Endodermal cell (in vitro differentiated cells): ENCODE results near the gene GALNT6. TPM values are rescaled to one million over a fixed set of nuclear protein-coding genes. Genes with fewer than 3 reads are reported as not detected.

Experiments used
- DNase-seq: peaks from one replicate; pipeline ENCODE4 v3.0.0-alpha.2; 2017
- H3K27ac ChIP-seq: 2 replicates; pipeline ENCODE4 v1.5.1; 2013; ENCODE audit warnings: mild to moderate bottlenecking, low read depth, low read length, moderate library complexity
- H3K27me3 ChIP-seq: 2 replicates; pipeline ENCODE4 v1.6.1; 2013; ENCODE audit warnings: mild to moderate bottlenecking, low read length, moderate library complexity; ENCODE audit not compliant: insufficient read depth, control insufficient read depth, poor library complexity, severe bottlenecking
- H3K36me3 ChIP-seq: 2 replicates; pipeline ENCODE4 v1.7.0; 2013; ENCODE audit warnings: mild to moderate bottlenecking, low read length, moderate library complexity; ENCODE audit not compliant: control insufficient read depth, insufficient read depth
- H3K4me1 ChIP-seq: one replicate; pipeline ENCODE4 v1.7.0; 2013; ENCODE audit warnings: low read length; ENCODE audit not compliant: control insufficient read depth, insufficient read depth
- H3K4me3 ChIP-seq: 2 replicates; pipeline ENCODE4 v1.5.1; 2013; ENCODE audit warnings: mild to moderate bottlenecking, low read length, moderate library complexity
- H3K9ac ChIP-seq: 2 replicates; pipeline ENCODE4 v1.6.1; 2013; ENCODE audit warnings: mild to moderate bottlenecking, low read length, moderate library complexity; ENCODE audit not compliant: poor library complexity, severe bottlenecking; ENCODE audit errors: extremely low read depth
- H3K9me3 ChIP-seq: 2 replicates; pipeline ENCODE4 v1.6.1; 2013; ENCODE audit warnings: mild to moderate bottlenecking, low read length, moderate library complexity; ENCODE audit not compliant: control insufficient read depth
- H3K27ac Mint-ChIP-seq: 2 replicates; pipeline ENCODE4 v1.8.0; 2020; ENCODE audit warnings: mixed read lengths
- H3K27me3 Mint-ChIP-seq: 2 replicates; pipeline ENCODE4 v1.8.0; 2021; ENCODE audit warnings: mild to moderate bottlenecking, mixed read lengths; ENCODE audit not compliant: insufficient read depth
- H3K36me3 Mint-ChIP-seq: 2 replicates; pipeline ENCODE4 v1.8.0; 2020; ENCODE audit warnings: low read depth, mixed read lengths
- H3K4me1 Mint-ChIP-seq: 2 replicates; pipeline ENCODE4 v1.8.0; 2020; ENCODE audit warnings: mixed read lengths
- H3K4me3 Mint-ChIP-seq: 2 replicates; pipeline ENCODE4 v1.8.0; 2020; ENCODE audit warnings: mild to moderate bottlenecking, moderate library complexity, mixed read lengths
- H3K9me3 Mint-ChIP-seq: 2 replicates; pipeline ENCODE4 v1.8.0; 2020; ENCODE audit warnings: mild to moderate bottlenecking, mixed read lengths
- WGBS, 2 experiments: methylation state at CpG; one replicate each; pipeline versions ENCODE4 v1.1.5 to v1.1.7; 2013; ENCODE audit warnings: missing lambda C conversion rate in 2 of 2, mixed read lengths in 1 of 2; ENCODE audit not compliant: insufficient coverage in 1 of 2, insufficient read length in 1 of 2; 5-methylcytosine and 5-hydroxymethylcytosine counted together
- total RNA-seq, 2 donors: library from RNA; stranded (reverse); fragmentation: NEBNext Ultra II Directional in 1 of 2; extraction: Animal tissue kit (Norgen Biotek cat#: 25700) in 1 of 2; gene quantifications; 2 replicates in 1 of 2; 3 replicates in 1 of 2; pipeline ENCODE4 v1.2.1, GENCODE V29; 2021
- TF ChIP-seq, protein P1 (sequence below): fragments of 200-600 bp; sonication (generic); conservative IDR thresholded peaks from 2 replicates; pipeline ENCODE4 v1.5.0; 2021; ENCODE audit warnings: antibody characterized with exemption, mild to moderate bottlenecking

The GALNT6 gene
- total RNA-seq, 2 donors from 2014 or later = 13.9 to 19.1 TPM

DNA sequence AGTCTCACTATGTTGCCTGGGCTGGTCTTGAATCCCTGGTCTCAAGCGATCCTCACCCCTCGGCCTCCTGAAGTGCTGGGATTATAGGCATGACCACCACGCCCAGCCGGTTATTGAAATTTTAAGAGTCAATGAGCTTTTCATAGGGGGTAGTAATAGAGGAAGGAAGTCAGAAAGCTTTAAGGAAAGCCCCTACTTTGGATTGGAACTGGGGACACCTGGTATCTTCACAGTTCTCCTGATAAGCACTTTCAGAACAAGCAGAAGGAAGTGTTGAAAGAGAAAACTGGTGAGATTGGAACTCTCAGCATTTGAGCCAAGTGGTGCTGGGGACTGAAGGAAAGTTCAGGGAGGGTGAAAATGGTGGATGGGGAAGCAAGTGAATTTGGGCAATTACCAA is 38.5 kb upstream of the GALNT6 start:
- H3K27me3 Mint-ChIP-seq = no peaks in the 10 kb centered on the region
- H3K36me3 Mint-ChIP-seq = peaks cover 6% of the 10 kb centered on the region
- TF ChIP-seq, protein P1, sequence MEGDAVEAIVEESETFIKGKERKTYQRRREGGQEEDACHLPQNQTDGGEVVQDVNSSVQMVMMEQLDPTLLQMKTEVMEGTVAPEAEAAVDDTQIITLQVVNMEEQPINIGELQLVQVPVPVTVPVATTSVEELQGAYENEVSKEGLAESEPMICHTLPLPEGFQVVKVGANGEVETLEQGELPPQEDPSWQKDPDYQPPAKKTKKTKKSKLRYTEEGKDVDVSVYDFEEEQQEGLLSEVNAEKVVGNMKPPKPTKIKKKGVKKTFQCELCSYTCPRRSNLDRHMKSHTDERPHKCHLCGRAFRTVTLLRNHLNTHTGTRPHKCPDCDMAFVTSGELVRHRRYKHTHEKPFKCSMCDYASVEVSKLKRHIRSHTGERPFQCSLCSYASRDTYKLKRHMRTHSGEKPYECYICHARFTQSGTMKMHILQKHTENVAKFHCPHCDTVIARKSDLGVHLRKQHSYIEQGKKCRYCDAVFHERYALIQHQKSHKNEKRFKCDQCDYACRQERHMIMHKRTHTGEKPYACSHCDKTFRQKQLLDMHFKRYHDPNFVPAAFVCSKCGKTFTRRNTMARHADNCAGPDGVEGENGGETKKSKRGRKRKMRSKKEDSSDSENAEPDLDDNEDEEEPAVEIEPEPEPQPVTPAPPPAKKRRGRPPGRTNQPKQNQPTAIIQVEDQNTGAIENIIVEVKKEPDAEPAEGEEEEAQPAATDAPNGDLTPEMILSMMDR = no peak
- no peak overlapping the region for H3K4me3 Mint-ChIP-seq
- H3K4me3 ChIP-seq = no peak overlapping the region
- no peak overlapping the region for H3K9ac ChIP-seq
- H3K4me1 ChIP-seq = peaks cover 13% of the 10 kb centered on the region
- peaks cover 8% of the 10 kb centered on the region for H3K9me3 Mint-ChIP-seq
- no peaks in the 10 kb centered on the region for H3K36me3 ChIP-seq
- DNase-seq = no peak
- H3K27ac ChIP-seq = no peak overlapping the region
- H3K9me3 ChIP-seq = no peaks in the 10 kb centered on the region
- 88% methylated on average over 4 of the region's 4 CpGs for WGBS, 2 experiments
- H3K27ac Mint-ChIP-seq = no peak overlapping the region
- H3K4me1 Mint-ChIP-seq = peaks cover 75% of the 10 kb centered on the region
- H3K27me3 ChIP-seq = no peaks in the 10 kb centered on the region

DNA sequence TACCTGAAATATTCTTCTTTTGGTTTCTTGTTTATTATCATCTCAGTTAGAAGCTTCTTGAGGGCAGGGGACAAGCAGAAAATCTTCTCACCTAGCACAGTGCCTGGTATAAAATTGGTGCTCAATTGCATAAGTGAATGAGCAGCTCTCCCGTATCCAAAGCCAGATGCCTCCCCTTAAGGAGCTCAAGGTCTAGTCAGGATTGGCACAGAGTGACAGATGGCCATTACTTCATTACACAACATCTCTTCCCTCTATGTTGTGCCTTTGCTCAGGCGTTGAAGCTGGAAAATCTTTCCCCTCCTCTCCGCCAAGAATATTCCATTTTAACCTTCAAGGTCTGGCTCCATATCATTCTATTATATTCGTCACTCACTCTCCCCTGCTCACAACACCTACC is 37.0 kb upstream of the GALNT6 start:
- Mint-ChIP-seq H3K4me1 (peaks cover 66% of the 10 kb centered on the region), H3K4me3 (no peak overlapping the region), H3K9me3 (peaks cover 12% of the 10 kb centered on the region), H3K27me3 (no peaks in the 10 kb centered on the region), H3K27ac (peak overlapping the region; percentile 48), H3K36me3 (peaks cover 6% of the 10 kb centered on the region)
- Histone ChIP-seq H3K27ac (no peak overlapping the region), H3K36me3 (no peaks in the 10 kb centered on the region), H3K27me3 (no peaks in the 10 kb centered on the region), H3K4me3 (no peak overlapping the region), H3K4me1 (peaks cover 13% of the 10 kb centered on the region), H3K9me3 (no peaks in the 10 kb centered on the region), H3K9ac (no peak overlapping the region)
- DNase-seq = no peak
- TF ChIP-seq, protein P1 = no peak
- WGBS, 2 experiments = 90 to 92% methylated on average over 4 of the region's 4 CpGs

DNA sequence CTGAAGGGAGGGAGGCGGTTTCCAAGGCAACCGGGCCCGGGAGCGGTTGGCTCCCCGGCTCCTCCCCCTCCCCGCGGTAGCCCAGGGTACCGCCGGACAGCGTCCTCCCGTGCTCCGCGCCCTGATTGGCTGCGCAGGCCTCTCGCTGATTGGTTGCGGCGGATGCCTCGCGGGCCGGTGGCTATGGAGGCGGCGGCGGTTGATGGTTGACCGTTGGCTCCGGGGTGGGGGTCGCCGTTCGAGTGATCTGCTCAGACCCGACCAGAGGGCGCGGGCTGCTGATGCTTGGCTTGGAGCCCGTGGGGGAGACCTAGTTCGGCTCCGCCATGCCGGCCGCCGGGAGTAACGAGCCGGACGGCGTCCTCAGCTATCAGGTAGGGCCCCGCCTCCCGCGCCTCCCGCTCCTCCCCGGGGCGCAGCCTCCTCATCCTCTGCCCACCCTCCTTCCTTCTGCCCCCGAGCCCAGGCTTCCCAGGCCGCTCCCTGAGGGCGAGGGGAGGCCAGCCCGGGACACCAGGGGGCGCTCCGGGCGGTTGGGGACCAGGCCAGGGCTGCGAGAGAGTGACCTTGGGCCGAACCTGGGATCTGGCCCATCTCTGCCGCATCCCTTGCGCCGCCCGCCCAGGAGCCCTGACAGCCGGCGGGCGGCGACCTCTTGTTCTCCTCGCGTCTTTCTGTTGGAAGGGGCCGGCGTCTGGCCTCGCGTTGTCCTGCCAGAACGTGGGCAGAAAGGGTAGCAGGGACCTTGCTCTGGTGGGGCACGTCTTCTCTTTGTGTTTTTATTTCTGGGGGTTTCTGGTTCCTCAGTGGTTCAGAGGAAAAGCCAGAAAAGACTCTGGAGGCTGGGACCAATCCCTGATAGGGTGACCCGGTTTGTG is 33.7 kb upstream of the GALNT6 start, which contains the start of gene SLC4A8:
Gene SLC4A8, plus strand, starts transcription at position 170 of the 878 bp plus-strand sequence. Its CDS starts 157 bp downstream, at position 327.
- Histone ChIP-seq H3K27ac (peak within 1 kb of the TSS; percentile 80), H3K36me3 (no peaks in the 10 kb centered on the region), H3K27me3 (no peaks in the 10 kb centered on the region), H3K9ac (no peak within 1 kb of the TSS), H3K4me1 (peaks cover 10% of the 10 kb centered on the region), H3K9me3 (no peaks in the 10 kb centered on the region), H3K4me3 (peak within 1 kb of the TSS; percentile 71)
- TF ChIP-seq, protein P1 = peak; percentile 99
- peaks cover 49% of the 10 kb centered on the region for H3K4me1 Mint-ChIP-seq
- peak; percentile 100 for DNase-seq
- WGBS, 2 experiments = 2 to 3% methylated on average over 17 to 73 of the region's 73 CpGs
- H3K27ac Mint-ChIP-seq = peak within 1 kb of the TSS; percentile 11
- H3K36me3 Mint-ChIP-seq = no peaks in the 10 kb centered on the region
- H3K4me3 Mint-ChIP-seq = peak within 1 kb of the TSS; percentile 63
- H3K27me3 Mint-ChIP-seq = no peaks in the 10 kb centered on the region
- peaks cover 4% of the 10 kb centered on the region for H3K9me3 Mint-ChIP-seq
